GM18867 (cell line): Measurements from ENCODE around the gene PROZ.

Experiments
- ATAC-seq: cut with Tn5 transposase; IDR thresholded peaks from one replicate; pipeline ENCODE4 v1.9.1; 2021; ENCODE audit warnings: mild to moderate bottlenecking, moderate library complexity; ENCODE audit not compliant: unreplicated experiment

PROZ gene

DNA sequence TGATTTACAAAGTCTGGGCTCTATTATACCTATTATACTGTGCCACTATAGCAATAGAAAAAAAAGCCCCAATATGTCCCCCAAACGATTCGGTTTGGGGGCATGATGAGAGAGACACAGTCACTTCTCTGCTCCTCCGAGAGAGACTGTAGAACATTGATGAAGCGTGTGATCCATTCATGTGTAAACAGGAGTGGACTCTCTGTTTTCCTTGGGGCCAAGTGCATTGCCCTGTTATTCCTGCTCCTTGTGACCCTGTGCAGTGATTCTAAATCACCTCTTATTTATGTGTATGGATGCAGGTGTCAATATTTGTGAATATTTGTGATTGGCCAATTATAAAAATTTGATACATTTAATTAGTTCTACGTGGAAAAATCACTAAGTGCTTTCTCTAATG is 18.9 kb upstream of the PROZ start:
- ATAC-seq, result no peak

DNA sequence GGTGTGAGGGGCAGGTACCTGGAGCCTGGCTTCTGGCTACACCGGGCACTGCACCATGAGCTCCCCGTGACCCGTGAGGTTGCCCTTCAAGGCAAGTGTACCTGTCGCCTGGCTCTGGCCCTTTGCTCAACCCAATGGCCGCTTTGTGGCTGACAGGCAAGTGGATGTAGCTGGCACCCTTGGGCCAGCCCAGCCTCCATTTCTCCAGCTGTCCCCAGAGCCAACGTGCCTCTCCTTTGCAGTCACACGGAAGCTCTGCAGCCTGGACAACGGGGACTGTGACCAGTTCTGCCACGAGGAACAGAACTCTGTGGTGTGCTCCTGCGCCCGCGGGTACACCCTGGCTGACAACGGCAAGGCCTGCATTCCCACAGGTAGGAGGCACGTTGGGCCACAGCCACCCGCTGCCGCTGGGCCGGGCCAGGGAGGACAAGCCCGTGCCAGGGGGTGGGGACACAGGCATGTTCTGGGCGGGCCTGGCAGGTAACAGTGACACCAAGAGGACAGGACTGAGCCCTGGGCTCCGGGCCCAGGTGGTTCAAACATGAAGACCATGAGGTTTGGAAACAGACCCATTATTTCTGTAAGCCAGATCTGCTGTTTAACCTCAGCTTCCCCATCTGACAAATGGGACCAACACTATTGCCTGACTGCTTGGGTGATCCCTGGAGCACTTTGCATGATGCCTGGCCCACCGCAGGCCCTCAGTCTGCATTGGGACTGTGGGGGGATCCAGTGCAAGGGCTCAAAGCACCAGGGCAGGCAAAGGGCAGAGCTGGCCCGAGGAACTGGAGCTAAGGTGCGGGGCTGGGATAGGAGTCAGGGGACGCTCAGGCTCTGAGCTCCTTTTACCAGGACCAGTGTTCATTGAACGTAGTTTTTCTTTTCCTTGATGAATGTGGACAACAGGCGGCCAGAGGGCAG is 17.5 kb upstream of the PROZ start:
- ATAC-seq, result no peak

DNA sequence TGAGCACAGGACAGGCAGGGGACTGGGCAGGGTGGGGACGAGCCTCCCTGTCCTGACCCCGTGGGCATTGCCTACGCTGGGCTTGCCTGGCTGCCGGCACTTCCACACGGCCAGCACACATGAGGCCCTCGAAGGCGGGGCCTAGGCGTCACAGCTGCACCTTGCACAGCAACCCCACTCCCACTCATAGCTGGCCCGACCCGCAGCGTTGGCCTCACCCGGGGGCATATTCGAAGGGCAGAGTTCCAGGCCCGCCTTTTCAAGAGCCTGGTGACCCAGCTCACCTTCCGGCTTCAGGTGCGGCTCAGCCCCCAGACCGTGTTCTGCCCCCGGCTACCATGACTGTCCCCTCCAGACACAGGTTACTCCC is 16.9 kb upstream of the PROZ start:
- ATAC-seq, result no peak

DNA sequence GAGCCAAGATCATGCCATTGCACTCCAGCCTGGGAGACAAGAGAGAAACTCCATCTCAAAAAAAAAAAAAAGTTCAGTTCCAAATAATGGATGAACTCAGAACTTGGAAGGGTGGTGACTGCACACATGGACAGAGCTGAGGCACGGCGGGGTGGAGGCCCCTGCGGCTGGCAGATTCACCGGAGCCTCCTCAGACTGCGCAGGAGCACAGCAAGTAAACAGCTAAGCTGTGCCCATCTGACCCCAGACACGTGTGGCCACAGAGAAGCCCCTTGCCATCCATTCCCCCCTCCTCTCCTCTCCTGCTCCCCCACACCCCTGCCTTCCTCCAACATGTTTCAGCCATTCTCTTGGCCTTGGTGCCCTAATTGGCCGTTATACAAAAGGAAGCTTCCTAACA is 15.6 kb upstream of the PROZ start:
- ATAC-seq, result no peak

DNA sequence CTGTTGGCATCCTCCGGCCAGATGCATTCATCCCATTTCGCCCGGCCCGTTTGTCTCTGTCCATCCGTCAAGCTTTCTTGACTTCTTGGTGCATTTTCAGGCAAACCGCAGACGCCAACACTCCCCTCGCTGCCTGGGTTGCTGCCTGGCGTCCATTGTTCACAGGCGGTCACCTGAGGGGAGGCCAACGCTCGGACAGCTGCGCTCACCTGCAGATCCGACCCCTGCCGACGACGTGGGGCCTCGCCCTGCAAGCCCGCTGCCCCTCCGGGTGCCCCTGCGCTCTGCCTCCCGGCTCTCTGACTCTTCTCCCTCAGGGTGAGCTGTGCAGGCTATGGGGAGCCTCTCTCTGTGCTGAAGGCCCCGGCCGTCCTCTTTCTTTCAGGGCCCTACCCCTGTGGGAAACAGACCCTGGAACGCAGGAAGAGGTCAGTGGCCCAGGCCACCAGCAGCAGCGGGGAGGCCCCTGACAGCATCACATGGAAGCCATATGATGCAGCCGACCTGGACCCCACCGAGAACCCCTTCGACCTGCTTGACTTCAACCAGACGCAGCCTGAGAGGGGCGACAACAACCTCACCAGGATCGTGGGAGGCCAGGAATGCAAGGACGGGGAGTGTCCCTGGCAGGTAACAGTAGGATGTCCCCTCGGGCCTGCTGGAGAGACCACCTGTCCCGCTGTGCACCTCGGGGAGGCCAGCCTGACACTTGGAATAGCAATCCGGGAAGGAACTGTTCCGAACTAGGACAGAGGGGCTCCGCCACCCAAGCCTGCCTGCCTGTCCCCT is 14.8 kb upstream of the PROZ start:
- no peak for ATAC-seq

DNA sequence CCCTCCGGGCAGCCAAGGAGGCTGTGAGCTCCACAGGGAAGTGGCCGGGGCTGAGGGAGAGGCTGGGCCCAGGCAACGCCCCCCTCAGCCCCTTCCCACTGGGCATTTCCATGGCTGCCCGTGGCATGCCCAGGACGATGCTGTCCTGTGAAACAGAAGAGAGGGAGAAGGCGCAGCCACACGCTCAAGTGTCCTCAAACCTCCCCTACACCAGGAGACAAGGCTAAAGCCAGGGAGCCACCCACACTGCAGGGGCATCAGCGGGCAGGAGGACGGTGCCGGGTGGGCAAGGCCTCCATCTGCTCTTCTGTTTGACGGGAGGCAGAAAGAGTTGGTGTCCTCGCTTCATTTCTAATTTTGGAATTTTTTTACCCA is 14.2 kb upstream of the PROZ start:
- no peak for ATAC-seq

DNA sequence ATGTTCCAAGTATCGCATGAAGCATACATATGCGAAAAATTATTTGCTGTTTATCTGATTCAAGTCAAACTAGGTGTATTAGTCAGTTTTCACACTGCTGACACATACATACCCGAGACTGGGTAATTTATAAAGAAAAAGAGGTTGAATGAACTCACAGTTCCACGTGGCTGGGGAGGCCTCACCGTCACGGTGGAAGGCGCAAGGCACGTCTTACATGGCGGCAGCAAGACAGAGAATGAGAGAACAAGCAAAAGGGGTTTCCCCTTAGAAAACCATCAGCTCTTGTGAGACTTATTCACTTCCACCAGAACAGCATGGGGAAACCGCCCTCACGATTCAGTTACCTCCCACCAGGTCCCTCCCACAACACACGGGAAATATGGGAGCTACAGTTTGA is 13.0 kb upstream of the PROZ start:
- no peak for ATAC-seq

DNA sequence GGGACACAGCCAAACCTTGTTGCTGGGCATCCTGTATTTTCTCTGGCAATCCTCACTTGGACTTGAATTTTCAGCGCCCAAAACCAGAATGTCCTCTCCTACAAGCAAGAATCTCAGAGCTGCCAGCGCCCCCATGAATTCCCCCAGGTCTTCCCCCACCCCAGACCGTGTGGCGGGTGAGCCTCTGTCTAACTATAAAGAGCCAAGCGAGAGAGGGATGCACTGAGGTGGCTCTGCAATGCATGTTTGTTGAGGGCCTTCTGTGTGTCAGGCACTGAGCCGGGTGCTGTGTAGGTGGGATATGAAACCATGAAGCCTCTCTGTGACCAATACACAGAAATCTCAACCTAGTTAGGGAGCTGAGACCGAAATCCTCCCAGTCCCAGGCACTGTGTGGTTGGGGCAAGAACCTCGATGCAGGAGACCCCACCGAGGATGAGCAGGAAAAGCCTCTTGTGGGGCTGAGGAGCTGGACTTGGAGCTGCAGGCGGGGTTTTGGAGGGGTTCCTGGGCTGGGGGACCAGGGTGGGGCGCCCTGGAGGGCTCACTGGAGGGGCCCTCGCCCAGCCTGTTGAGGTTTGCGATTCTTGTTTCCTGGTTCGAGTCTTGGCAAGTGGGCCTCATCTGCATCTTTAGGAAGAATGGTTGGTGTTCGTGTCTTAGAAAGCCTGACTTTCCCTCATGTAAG is 12.4 kb upstream of the PROZ start:
- no peak for ATAC-seq

DNA sequence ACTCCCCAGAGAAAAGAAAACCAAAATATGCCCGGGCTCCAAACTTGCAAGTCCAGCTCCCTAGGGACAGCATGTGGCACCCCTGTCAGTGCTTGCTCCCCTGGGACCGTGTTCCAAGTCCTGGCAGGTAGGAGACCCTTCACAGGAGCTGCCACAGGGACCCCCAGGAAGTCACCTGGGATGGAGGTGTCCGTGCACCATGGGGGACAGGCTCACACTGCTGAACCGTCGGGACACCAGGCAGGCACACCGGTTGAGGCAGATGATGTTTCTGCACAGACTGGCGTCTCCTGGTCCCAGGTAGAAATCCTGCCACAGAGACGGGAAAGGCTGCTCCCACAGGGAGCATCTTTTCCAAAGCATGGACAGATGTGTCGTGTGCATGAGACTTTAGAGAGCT is 11.7 kb upstream of the PROZ start:
- no peak for ATAC-seq

DNA sequence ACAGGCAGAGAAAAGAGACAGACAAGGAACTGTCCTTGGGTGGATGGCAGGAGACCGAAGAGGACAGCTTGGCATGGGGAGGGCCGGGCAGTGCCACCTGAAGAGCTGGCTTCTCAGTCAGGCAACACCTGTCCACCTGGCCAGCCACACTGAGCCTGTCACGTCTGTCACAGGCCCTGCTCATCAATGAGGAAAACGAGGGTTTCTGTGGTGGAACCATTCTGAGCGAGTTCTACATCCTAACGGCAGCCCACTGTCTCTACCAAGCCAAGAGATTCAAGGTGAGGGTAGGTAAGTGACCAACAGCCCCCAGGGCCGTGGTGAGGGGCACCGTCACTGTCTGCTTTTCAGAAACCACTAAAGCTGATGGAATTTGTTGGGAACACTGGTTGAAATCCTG is 11.2 kb upstream of the PROZ start:
- ATAC-seq, result no peak

DNA sequence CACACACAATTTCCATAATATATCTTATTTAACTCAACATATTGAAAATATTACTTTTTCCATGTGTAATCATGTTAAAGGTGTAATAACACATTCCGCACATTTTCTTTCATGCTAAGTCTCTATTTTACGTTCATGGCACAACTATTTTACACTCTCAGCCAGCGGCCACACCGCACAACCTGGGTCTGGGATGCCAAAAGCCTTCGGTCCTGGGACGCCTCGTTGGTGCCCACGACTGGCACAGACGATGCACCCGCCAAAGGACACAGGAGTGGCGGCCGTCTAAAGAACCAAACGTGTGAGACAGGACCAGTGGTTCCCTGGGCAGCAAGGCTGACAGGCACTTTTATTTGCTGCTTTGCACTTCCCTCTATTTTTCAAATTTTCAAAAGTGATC is 10.0 kb upstream of the PROZ start:
- no peak for ATAC-seq

DNA sequence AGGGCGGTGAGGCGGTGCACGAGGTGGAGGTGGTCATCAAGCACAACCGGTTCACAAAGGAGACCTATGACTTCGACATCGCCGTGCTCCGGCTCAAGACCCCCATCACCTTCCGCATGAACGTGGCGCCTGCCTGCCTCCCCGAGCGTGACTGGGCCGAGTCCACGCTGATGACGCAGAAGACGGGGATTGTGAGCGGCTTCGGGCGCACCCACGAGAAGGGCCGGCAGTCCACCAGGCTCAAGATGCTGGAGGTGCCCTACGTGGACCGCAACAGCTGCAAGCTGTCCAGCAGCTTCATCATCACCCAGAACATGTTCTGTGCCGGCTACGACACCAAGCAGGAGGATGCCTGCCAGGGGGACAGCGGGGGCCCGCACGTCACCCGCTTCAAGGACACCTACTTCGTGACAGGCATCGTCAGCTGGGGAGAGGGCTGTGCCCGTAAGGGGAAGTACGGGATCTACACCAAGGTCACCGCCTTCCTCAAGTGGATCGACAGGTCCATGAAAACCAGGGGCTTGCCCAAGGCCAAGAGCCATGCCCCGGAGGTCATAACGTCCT is 9.4 kb upstream of the PROZ start:
- ATAC-seq, result no peak

DNA sequence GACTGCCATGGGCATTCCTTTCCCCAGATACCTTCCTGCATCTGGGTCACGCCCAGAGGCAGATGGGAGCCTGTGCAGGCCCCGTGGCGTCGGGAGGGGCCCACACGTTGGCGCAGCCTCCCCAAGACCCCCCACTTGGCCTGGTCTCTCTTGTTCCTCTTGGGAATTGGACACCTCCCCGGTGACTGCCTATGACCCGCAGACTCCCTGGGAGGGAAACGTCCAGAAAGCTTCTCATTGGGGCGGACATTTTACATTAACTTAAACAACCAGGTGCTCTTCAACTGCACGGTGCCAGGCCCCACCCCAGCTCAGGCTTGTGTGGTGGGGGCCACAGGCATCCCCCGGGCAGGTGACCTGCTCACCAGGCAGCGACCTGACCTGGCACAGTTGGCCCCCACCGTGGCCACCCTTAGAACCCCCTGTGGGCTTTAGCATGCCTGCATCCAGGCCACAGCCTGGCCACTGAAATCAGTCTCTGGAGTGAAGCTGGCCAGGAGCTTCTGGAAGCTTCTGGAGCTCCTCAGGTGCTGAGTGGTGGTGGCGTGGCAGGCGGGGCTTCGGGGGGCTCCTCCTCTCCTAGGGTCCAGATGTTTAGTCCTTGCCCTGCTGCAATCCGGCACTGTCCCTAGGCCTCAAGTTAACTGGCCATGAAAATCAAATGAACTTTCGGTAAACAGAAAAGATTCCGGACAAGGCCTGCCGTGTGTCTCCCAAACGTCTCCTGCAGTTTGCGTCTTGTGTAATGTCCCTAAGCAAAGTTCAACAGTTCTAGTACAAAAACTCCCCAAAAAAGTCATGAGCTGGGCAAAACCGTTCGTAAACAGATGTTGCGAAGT is 8.5 kb upstream of the PROZ start:
- no peak for ATAC-seq

DNA sequence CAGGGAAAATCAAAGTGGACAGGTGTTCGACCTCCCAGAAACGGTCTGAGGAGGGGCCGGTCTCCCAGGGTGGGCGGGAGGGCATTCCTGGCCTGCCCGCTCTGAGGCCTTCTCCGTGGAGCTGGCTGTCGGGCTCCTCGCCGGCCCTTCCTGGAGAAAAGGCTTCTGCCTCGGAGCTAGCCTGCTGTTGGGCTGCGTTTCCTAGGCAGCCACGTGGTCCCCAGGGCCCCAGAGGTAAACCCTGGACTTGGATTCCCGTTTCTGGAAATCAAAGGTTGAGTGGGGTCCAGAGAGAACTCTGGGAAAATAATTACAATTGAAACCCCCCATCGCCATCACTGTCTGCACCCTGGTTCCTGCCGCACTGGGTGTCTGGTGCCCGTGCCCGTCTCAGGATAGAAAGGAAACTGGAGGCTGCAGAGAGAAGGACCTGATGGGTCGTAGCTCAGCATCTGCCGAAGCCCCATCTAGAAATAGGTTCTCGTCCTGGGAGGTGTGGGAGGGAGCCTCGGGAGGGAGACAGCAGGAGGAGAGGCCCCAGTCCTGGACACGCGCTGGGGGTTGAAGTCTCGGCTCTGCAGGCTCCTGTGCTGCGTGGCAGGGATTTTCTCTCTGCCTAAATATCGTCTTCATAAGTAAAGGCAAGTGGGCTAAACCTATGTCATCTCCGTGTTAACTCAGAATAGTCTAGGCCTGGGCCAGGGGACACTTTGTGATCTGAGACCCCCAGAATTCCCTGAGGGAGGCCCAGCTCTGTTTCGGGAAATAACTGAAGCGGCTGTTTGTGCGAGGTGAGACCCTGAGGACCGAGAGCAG is 7.7 kb upstream of the PROZ start:
- no peak for ATAC-seq

DNA sequence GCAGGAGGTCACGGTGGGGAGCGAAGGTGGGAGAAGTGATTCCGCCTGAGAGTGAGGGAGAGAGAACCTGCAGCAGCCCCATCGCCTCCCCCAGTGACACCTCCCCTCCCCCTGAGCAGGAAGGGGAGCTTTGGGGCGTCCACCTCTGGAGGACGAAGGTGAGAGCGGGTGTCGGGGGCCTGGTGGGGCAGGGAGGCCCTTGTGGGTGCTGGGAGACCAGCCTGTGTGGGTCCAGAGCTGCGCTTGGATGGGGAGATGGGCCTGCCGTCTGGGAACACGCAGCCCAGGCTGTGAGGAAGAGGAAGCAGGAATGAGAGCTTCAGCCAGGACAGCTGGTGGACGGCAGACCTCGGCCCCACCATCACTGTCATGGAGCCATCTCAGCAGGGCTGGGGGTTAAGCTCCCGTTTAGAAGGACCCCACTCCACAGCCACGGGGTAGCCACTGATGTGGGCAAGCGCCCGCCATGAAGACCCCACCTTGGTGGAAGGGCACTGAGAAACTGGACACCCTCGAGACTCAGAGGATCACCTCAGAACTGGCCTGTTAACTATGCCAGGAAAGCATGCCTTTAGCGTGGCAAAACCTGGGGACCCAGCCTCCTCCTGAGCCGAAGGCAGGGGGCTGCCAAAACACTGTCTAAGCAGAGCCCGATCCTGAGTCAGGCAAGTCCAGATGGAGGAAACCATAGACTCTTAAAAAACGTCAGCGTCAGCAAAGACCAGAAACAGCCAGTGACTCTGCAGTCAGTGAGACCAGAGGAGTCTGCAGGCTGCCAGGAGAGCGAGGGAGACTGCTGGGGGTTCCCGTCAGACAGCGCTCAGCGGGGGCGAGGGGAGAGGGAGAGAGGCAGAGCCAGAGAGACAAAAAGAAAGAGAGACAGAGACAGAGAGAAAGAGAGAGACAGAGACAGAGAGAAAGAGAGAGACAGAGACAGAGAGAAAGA is 6.4 kb upstream of the PROZ start:
- ATAC-seq, result no peak

DNA sequence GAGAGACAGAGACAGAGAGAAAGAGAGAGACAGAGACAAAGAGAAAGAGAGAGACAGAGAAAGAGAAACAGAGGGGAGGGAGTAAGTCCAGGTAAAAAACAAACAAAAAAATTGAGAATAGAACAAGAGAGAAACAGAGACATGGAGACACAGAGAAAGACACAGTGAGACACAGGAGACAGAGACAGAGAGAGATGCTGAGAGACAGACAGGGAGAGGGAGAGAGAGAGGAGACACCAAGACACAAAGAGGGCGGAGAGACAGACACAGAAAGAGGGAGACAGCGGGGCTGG is 5.8 kb upstream of the PROZ start:
- no peak for ATAC-seq

DNA sequence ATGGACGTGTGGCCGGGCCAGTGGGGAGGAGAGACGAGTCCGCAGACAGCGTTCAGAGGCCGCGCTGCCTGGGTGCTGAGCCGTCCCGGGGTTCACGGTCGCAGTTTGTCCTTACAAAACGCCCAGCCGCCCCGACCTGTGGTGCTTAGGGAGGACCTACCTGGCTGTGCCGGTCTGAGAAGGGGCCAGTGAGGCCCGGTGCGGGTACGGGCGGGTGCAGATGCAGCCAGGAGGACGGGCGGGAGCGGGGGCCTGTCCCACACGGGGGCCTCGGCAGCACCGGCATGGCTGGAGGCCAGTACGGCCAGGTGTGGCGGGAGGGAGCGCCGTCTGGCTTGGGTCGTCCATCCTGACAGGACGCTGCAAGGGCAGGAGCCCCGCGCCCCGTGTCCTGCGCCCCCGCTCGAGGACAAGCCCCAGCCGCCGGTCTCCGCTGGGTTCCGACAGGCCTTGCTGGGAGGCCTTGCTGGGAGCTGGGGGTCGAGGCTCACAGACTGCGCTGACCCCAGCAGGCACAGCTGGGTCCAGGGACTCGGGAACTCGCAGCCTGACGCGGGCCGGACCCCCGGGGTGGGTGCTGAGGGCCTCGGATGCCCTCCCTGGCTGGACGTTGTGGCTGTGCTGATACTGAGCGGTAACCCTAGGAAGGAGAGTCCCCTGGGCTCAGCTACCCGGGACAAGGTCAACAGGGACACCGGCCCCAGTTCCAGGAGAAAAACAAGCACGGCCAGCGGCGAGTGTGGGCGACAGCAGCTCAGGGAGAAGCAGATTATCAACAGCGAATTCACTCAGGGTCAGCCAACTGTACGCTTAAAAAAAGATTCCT is 5.3 kb upstream of the PROZ start:
- peak; percentile 13 for ATAC-seq
